ENCODE data around the gene SLC11A1.
A peak's percentile ranks its signal among the peaks of the same experiment; 100 is the strongest.

- TF ChIP-seq CTCF (IDR thresholded peaks at IDR 0.05) = no peak
- TF ChIP-seq POLR2A (IDR thresholded peaks at IDR 0.05) = peak in 1 of 4 donors; percentile 42
- no peak for TF ChIP-seq POLR2AphosphoS5 (IDR thresholded peaks at IDR 0.05)
- TF ChIP-seq EP300 (IDR thresholded peaks at IDR 0.05) = no peak
These were observed 15.4 kb downstream of the SLC11A1 start for GRCh38 chr2:218397463-218397819.

Measured in stomach (tissue), 4 donors.